Gastroesophageal sphincter (tissue), 3 donors: Measurements from ENCODE around the gene IL4I1.

Source experiments
- EP300 ChIP-seq: sonication (generic); formaldehyde crosslinking; IDR thresholded peaks from one replicate; pipeline ENCODE4 v1.6.1; 2017; ENCODE audit warnings: antibody characterized with exemption, mild to moderate bottlenecking
- POLR2A ChIP-seq, 2 donors: fragments of 450-650 bp; IDR thresholded peaks; one replicate each; pipeline ENCODE4 v1.6.1; 2017; ENCODE audit warnings: antibody characterized with exemption in 2 of 2, mild to moderate bottlenecking in 2 of 2, moderate library complexity in 1 of 2
- POLR2AphosphoS5 ChIP-seq: sonication (generic); formaldehyde crosslinking; IDR thresholded peaks from one replicate; pipeline ENCODE4 v1.6.1; 2017; ENCODE audit warnings: antibody characterized with exemption
- TF ChIP-seq, protein P1 (sequence below), 4 experiments: fragments of 200-600 bp in 2 of 4; fragments of 450-650 bp in 2 of 4; sonication (generic) in 1 of 4; IDR thresholded peaks; one replicate each; pipeline ENCODE4 v1.5.1; 2017 to 2019; ENCODE audit warnings: antibody characterized with exemption in 4 of 4, mild to moderate bottlenecking in 2 of 4, moderate library complexity in 2 of 4

GRCh38 chr19:49938662-49939061 lies 42.0 kb upstream of the IL4I1 start:
- TF ChIP-seq POLR2A (IDR thresholded peaks at IDR 0.05) (no peak), EP300 (no peak), POLR2AphosphoS5 (no peak)
- TF ChIP-seq, protein P1, sequence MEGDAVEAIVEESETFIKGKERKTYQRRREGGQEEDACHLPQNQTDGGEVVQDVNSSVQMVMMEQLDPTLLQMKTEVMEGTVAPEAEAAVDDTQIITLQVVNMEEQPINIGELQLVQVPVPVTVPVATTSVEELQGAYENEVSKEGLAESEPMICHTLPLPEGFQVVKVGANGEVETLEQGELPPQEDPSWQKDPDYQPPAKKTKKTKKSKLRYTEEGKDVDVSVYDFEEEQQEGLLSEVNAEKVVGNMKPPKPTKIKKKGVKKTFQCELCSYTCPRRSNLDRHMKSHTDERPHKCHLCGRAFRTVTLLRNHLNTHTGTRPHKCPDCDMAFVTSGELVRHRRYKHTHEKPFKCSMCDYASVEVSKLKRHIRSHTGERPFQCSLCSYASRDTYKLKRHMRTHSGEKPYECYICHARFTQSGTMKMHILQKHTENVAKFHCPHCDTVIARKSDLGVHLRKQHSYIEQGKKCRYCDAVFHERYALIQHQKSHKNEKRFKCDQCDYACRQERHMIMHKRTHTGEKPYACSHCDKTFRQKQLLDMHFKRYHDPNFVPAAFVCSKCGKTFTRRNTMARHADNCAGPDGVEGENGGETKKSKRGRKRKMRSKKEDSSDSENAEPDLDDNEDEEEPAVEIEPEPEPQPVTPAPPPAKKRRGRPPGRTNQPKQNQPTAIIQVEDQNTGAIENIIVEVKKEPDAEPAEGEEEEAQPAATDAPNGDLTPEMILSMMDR (IDR thresholded peaks at IDR 0.05): no peak
